H1 (cell line): ENCODE data around the gene SYT13. TPM values are rescaled to one million over a fixed set of nuclear protein-coding genes. Genes with fewer than 3 reads are reported as not detected.

Source experiments
- TAF1 ChIP-seq: IDR thresholded peaks from 2 replicates; pipeline ENCODE4 v1.6.1; 2011; ENCODE audit warnings: mild to moderate bottlenecking, low read depth, low read length
- polyA plus RNA-seq, 7 experiments: library from polyadenylated mRNA; depleted of rRNA in 3 of 7; stranded (reverse) in 5 of 7; unstranded in 2 of 7; fragments of >200 nt in 5 of 7; fragments of 200-250 nt in 2 of 7; gene quantifications; 1 replicate in 5 of 7; 2 replicates in 1 of 7; 4 replicates in 1 of 7; pipeline versions ENCODE4 v1.2.1 to v1.2.3, GENCODE V29; 2011 to 2013; ENCODE audit warnings: missing spikeins in 2 of 7, mixed read lengths in 2 of 7
- total RNA-seq: library from RNA; stranded (reverse); fragmentation: NEBNext Ultra II Directional; extraction: Animal tissue kit (Norgen Biotek cat#: 25700); gene quantifications from 2 replicates; pipeline ENCODE4 v1.2.1, GENCODE V29; 2021

SYT13 gene
- total and polyA plus RNA-seq, 2 of the 8 experiments (the other 6 are each of a cell fraction or from before 2014, with no cell fraction given), result 4.8 to 13.2 TPM

- 0 out of 2 replicates have a peak, but pooled peaks have one; percentile 48 for TF ChIP-seq TAF1
Observed at GRCh38 chr11:45285930-45286632, at the start of gene SYT13 (continued).
